GM18858 (cell line): Measurements from ENCODE around the gene C17orf113.

Source experiments
- ATAC-seq: cut with Tn5 transposase; IDR thresholded peaks from one replicate; pipeline ENCODE4 v1.9.1; 2021; ENCODE audit not compliant: unreplicated experiment

The C17orf113 gene

DNA sequence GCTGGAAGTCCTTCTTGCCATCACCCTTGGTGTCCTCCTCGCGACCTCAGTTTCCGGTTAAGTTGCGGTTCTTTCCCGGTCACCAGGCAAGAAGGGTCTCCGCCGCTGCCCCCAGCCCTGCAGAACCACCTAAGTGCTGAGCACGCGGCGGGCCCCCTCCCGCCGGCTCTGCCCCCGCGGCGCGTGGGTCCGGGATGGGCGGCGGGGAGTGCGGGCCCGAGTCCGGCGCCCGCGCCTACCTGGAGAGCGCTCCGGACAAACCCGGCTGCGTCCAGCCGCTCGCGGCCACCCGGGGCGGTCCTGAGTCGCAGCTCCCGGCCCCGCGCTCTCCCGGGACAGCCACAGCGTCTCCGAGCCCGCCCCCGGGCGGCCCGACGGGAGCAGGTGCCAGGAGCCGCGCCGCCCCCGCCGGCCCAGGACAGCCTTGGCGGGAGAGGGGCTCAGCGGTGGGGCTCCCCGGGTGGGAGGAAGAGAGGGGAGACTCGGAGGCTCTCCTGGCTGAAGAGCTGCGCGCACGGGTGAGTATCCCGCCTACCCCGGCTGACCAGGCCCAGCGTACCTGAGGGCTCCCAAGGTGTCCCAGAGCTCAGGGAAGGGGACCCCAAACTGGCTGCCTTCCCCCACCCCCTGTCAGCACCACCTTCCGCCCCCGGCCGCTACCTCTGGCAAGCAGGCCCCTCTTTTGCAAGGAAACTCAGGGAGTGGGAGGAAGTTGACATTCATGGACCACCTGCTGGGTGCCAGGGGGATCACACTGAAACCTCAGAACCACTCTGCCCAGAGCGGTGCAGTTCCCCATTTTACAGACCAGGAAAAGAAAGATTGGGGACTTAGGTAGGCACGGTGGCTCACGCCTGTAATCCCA is 22.2 kb upstream of the C17orf113 start:
- no peak for ATAC-seq

DNA sequence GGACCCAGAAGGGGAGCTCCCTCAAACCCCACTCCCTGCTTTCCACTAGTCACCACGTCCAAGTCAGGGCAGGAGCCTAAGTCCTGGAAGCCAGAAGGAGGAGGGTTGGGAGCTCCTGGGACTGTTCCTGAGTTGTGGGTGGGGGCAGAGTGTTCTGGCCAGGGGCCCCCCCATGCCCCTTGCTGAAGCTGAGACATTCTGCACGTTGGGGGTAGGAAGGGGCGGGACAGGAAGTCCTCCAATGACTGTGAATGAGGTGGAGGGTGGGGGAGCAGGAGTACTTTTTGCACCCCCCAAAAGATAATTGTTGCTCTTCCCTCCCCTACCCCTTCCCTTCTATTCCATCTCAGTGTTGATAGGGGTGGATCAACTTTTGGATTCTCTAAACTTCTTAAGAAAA is 21.4 kb upstream of the C17orf113 start:
- no peak for ATAC-seq

DNA sequence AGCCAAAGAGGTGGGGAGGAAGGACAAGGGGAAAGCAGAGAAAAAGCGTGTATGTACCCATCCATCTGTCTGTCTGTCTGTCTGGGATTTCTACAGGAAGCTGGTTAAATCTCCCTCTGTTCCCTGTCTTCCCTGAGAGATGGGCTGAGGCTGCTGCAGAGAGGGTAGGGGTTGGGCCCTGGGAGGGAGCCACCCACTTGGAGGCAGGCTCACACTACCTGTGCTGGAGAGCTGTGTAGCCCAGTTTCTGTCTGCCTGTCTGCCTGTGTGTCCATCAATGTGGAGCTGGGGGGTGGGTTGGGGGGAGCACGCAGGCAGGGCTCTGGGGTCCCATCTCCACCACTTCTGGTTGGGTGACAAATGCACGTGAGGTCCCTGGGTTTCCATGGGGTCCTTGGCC is 18.6 kb upstream of the C17orf113 start:
- no peak for ATAC-seq

DNA sequence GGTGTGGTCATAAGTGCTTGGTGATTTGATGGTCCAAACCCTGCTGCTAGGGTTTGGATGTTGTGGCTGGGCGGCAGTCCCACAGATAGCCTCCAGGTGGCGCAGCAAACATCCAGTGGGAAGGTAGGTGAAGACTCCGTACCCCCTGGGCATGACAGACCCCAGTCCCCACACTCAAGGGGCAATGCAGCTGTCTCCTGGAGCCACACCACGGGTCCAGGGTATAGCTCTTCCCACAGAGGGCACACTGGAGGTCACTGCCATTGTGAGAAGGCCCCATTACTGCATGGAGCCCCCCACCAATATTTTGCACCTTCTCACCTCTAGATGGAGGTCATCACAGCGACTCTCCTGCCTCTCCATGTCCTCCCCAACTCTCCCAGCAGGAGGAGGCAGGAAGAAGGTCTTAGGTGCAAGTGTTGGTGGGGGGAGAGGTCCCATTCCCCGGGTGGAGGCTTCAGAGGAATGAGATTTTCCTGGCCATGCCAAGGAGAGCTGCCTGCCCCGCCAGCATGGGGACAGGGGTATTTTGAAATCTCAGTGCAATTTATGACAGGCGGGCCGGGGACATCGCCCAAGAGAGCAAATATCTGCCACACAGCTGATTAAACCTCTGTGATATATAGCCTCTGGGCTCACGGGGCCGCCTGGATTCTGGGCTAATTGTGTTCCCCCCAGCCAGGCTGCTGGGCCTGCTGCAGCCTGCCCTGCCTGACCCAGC is 17.1 kb upstream of the C17orf113 start:
- ATAC-seq, result no peak

DNA sequence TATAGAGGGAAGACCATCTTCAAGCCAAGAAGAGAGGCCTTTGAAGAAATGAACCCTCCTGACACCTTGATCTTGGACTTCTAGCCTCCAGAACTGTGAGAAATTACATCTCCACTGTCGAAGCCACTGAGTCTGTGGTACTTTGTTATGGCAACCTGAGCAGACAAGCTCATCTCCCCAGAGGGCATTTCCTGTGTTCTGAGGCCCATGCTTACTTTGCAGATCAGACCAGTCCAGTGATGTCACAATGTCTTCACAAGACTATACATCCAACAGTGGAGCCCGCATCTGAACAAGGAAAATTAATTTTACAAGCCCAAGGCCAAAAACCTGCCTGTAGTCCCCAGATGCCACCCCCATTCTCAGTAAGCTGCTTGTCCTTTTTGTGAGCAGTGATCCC is 14.8 kb upstream of the C17orf113 start:
- no peak for ATAC-seq

DNA sequence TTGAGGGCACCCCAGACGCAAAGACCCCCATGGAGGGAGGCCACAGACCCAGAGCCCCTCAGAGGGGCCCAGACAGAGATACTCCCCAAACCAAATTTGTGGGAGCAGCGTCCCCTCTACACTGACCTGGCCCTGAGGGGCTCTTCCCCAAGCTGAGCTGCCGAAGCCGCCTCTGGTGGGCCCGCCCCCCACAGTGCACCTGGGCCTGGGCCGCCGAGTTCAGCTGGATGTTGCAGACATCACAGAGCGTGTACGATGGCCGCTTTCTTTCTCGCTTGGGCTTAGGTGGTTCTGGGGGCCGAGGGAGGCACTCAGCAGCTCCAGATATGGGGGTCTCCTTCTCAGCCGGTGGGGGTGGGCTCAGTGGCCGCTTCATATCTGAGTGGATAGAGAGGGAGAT is 12.3 kb upstream of the C17orf113 start:
- ATAC-seq, result no peak

DNA sequence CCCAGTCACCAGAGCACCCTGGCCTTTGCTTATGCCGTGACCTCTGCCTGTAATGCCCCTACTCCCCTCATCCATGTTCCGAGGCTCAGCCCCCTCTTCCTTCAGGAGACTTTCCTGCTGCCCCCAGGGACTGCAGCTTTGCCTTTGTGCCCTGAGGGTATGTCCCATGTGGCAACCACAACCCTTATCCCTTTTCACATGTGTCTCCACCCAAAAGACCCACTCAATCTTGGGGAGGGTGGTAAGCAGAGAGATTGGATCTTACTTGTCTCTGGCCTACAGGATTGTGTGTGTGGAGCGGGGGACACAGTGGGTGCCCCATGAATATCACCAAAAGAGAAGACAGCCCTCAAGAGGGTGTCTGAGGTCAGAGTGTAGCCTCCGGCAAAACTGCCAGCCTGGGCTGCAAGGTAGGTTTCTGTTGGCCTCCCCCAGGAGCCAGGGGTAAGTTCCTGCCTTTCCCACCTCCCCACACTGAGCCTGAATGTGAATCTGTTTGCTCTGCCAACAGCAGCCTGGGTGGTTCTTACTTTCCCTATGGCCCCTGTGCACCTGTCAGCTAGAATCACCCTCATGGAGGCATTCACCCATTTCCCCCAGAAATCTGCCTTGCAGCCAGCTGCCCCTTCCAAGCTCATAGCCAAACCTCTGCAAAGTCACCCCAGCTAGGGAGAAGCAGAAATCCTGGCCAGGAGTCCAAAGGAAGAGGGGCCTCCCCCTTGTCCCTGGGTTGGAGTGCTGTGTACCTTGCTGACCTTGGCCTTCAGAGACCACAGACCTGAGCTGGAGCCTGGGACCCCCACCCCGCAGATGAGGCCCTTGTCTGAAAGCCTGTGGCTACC is 11.5 kb upstream of the C17orf113 start:
- ATAC-seq, result no peak

DNA sequence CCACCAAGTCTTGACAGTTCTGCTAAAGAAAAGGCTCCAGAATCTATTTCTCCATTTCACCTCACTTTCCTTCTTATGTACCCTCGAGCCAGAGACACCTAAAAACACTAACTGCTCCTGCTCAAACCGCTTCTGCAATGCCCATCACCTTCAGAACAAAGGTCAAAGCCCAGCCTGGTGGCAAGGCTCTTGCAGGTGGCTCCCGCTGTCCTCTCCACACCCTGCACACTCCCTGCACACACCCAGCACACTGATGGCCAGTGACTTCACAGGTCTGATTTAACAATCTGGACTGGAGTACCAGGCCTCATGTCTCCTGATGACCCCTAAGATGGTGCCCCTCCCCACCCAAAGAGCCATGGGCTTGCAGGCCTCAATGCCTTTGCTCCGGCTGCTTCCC is 9.8 kb upstream of the C17orf113 start:
- ATAC-seq, result no peak

DNA sequence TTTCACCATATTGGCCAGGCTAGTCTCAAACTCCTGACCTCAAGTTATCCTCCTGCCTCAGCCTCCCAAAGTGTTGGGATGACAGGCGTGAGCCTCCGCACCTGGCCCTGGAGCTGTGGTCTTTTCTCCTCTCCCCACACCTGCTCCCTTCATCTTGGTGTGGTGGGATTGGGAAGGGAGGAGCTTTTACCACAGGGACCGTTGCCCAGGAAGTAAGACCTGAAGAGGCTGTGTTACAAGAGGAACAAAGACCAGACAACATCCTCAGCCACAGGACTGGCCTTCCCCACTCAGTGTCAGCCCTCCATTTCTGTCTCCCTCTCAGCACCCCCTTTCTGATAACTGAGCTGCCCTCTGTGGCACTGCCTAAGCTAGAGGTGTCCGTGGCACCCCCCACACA is 9.4 kb upstream of the C17orf113 start:
- no peak for ATAC-seq

DNA sequence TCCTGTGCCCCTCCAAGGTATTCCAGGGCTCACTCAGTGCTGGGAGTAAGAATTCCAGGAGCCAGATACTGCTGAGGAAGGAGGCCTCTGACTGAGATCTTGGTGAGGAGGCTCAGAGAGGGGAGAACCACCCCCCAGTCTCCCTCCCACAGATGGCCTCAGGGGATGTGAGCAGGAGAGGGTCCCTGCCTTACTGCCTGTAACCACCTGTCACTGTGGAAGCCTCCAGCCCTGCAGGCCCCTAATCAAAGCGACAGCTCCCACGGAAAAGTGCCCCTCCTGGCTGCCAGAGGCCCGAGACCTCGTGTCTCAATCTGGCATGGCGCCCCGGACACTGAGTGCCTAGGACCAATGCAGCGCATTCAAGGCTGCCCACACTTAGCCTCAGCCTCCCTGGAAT is 7.7 kb upstream of the C17orf113 start:
- no peak for ATAC-seq

DNA sequence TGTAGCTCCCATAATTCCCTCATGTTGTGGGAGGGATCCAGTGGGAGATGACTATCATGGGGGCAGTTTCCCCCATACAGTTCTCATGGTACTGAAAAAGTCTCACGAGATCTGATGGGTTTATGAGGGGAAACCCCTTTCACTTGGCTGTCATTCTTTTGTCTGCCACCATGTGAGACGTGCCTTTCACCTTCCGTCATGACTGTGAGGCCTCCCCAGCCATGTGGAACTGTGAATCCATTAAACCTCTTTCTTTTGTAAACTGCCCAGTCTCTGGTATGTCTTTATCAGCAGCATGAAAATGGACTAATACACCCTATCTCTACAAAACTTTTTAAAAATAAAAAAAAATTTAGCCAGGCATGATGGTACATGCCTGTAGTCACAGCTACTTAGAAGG is 6.2 kb upstream of the C17orf113 start:
- ATAC-seq, result no peak

DNA sequence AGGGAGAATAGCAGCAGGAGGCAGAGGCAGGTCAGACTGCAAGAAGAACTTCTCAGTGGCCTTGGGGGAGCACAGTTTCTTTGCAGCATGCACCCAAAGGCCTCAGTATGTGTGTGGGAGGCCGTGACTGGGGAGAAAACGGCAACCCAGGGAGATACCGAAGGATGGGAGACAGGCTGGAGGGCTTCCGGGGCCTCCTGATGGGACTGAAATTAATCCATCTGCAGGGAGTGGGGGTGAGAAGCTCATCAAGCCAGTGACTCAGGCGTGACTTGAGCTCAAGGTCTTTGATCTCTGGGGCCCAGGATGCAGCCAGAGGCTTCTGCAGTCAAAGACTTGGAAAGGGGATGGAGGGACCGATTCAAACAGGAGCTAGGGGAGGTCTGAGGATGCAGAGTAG is 5.1 kb upstream of the C17orf113 start:
- no peak for ATAC-seq

DNA sequence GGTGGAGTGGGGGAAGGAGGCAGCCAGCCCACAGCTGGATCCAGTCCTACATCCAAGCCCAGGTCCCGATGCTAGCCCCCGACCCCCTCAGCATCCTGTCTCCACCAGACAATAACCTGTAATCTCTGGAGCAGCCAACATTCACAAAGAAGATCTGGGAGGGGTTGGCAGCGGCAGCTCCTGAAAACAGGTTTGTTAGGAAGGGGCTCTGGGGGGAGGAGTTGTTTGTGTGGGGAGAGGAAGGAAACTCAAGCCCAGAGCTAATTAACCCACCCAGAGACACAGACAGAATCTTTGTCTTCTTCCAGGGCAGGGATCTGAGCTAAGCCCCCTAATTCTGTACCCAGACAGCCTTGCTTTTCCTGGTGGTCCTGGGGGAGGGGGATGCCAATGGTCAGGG is 4.6 kb upstream of the C17orf113 start:
- no peak for ATAC-seq

DNA sequence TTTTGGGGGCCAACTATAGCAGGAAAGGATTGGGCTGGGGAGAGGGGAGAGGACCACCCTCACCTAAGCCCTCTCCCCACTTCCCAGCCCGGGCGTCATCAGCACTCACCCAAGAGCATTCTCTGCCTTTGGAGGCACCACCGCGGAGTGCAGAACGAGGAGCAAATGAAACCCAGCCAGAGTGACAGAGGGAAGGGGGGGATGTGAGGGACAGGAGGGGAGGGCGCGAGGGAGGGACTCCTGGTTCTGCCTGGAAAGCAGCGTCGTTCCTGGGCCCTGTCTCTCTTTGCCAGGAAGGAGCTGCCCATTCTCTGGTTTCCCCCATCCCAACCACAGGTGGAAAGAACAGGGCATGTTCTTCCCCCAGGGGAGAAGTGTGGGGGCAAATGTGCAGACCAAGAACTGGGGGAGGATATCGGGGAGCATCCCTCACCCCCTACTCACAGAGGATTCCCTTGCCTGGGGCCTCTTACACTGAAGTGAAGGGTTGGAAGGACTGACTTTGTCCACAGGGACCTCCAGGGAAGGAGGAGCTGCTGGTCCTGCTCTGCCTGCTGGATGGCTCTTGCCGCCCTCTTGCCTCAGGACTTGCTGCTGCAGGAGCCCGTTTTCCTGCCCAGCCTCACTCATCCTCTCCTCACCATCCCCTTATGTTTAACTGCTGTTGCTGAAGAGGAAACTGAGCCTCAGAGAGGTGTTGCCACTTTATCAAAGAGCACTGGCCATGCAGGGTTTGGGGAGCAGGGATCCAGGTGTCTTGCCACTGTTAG is 3.5 kb upstream of the C17orf113 start:
- ATAC-seq, result no peak

DNA sequence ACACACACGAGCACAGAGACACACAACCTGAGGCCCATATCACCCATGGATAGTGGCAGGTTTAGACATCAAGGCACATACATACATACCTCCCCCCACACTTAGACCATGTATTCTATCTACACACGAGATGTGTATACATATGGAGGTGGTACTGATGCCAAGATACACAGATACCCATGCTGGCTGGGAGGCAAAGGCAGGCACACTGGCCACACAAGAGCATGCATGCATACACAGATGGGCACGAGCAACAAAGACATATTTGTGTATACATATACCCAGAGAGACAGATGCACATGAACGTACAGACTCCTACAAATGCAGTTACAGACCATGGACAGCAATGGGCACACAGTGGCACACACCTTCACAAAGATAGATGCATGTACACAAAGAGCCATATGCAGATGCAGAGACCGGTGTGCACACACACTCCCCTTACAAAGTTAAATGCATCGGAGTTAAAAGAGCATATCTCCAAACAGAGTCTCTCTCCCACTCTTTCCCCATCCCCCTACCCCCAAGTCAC is 2.0 kb upstream of the C17orf113 start:
- ATAC-seq, result no peak

DNA sequence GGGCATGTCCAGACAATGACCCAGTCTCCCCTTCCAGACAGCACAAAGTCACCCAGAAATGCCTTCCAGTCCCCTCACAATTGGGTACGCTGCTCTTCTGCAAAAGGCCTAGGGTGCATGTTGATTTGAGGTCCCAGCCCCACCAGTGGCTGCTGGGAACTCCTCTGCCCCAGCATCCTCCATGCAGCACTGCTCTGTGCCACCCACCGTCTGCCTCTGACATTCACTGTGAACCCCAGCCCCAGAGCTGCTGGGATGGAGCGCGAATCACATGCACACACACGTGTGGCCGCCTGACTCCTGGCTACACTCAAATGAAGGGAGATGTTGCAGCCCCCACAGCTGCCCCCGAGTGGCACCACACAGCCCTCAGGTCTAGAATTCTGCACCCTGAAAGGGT is 1.2 kb upstream of the C17orf113 start:
- ATAC-seq, result no peak

DNA sequence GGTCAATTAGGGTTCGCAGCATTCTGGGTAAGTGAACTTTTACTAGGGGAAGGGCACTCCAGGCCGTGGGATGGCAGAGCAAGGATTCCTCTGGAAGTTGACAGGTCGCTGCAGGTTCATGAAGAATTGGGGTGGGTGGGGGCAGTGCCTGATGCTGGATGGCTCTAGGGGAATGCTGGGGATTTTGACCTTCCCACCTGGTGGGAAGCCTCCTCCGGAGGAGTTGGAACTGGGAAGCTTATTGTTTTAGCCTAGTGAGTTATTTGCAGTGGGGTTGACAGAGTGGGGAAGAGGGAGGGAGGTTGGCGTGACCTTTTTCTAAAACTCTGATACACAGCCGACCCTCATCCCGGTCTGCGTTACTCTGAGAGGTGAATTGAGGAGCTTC is 606 bp upstream of the C17orf113 start:
- no peak for ATAC-seq

DNA sequence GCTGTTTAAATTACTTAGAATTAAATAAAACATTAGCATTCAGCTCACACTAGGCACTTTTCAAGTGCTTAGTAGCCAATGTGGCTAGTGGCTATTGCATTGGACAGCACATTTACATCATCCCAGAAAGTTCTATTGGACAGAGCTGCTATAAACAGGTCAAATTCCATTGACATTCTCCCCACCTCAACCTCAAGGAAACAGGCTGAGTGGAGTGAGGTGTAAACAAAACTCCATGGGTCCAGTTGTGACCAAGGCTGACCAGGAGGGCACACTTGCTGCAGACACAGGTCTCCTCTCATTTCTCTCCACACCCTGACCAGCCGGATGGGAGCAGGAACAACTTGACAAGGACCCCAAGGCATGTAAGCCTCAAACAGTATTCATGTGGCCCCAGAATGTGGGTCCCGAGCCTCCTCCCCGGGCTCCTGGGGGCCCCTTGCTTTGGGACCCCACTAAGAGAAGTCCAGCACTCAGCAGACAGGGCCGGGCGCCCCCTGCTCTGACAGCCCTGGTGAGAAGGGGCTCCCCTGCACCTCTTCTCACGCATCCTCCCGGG is 488 bp downstream of the C17orf113 start:
- no peak for ATAC-seq

DNA sequence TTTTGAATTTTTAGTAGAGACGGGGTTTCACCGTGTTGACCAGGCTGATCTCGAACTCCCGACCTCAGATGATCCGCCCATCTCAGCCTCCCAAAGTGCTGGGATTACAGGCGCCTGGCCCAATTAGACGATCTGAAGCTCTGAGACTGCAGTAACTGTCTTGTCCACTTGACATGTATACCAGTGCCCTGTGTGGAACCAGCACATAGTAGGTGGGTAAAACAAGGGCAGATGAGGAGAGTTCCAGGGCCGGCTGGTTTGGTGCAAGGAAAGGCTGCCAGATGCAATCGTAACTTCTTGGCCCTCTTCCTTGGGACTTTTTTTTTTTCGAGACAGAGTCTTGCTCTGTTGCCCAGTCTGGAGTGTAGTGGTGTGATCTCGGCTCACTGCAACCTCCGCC is 3.1 kb downstream of the C17orf113 start:
- no peak for ATAC-seq

DNA sequence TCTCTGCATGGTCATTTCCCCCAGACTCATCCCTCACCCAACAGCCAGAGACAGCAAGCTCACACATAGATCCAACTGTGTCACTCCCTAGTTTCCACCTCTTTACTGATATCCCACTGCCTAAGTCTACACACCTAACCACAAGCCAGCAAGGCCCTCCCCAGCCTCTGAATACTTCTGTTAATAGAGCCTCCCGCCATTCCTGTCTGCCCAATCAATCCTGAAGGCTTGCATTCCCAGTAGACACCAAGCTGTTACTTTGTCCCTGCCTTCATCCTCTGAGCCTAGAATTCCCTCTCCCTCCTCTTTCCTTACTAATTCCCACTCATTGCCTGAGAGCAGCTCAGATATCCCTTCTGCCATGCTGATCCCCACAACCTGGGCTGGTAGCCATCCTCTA is 4.7 kb downstream of the C17orf113 start:
- ATAC-seq, result no peak
